Suprapubic skin (tissue), 4 donors: ENCODE data around the gene ERRFI1. TPM values are rescaled to one million over a fixed set of nuclear protein-coding genes. Genes with fewer than 3 reads are reported as not detected.

Experiments used
- DNase-seq, 2 donors: peaks; one replicate each; pipeline ENCODE4 v3.0.0-alpha.2; 2019; ENCODE audit warnings: low spot score in 2 of 2
- H3K27ac ChIP-seq: fragments of 200-600 bp; sonication (generic); one replicate; pipeline ENCODE4 v1.5.1; 2019
- H3K27me3 ChIP-seq: fragments of 200-600 bp; sonication (generic); one replicate; pipeline ENCODE4 v1.5.1; 2019
- H3K36me3 ChIP-seq: fragments of 200-600 bp; sonication (generic); one replicate; pipeline ENCODE4 v1.5.1; 2019
- H3K4me1 ChIP-seq: fragments of 200-600 bp; sonication (generic); one replicate; pipeline ENCODE4 v1.5.1; 2019
- H3K4me3 ChIP-seq: fragments of 200-600 bp; sonication (generic); one replicate; pipeline ENCODE4 v1.5.1; 2019; ENCODE audit warnings: mild to moderate bottlenecking
- H3K9me3 ChIP-seq: fragments of 200-600 bp; sonication (generic); one replicate; pipeline ENCODE4 v1.5.1; 2019
- CTCF ChIP-seq, 2 donors: fragments of 200-600 bp in 1 of 2; fragments of 450-650 bp in 1 of 2; sonication (generic) in 1 of 2; IDR thresholded peaks; one replicate each; pipeline ENCODE4 v1.5.1; 2016 to 2019; ENCODE audit warnings: antibody characterized with exemption in 2 of 2, mild to moderate bottlenecking in 1 of 2, moderate library complexity in 1 of 2
- EP300 ChIP-seq: sonication (generic); formaldehyde crosslinking; IDR thresholded peaks from one replicate; pipeline ENCODE4 v1.6.1; 2017; ENCODE audit warnings: antibody characterized with exemption
- POLR2A ChIP-seq, 2 donors: fragments of 450-650 bp; IDR thresholded peaks; one replicate each; pipeline ENCODE4 v1.6.1; 2017; ENCODE audit warnings: antibody characterized with exemption in 2 of 2, mild to moderate bottlenecking in 2 of 2, moderate library complexity in 2 of 2
- POLR2AphosphoS5 ChIP-seq, 3 donors: sonication (generic); formaldehyde crosslinking; IDR thresholded peaks; one replicate each; pipeline ENCODE4 v1.6.1; 2017; ENCODE audit warnings: antibody characterized with exemption in 3 of 3
- WGBS: methylation state at CpG from one replicate; pipeline ENCODE4 v1.1.5; 2018; 5-methylcytosine and 5-hydroxymethylcytosine counted together
- total RNA-seq, 4 donors: library from RNA; depleted of rRNA; stranded (reverse); fragments of >200 nt; gene quantifications; one replicate each; pipeline ENCODE4 v1.1.0, GENCODE V29; 2016

The ERRFI1 gene
- total RNA-seq, 4 donors from 2014 or later = 128 to 312 (median 262) TPM

GRCh38 chr1:8013800-8014199 lies 12.3 kb downstream of the ERRFI1 start:
- H3K9me3 ChIP-seq = no peaks in the 10 kb centered on the region
- H3K4me3 ChIP-seq = no peak overlapping the region
- peaks cover 42% of the 10 kb centered on the region for H3K36me3 ChIP-seq
- WGBS = 64% methylated on average over 6 of the region's 6 CpGs
- H3K4me1 ChIP-seq = peaks cover 70% of the 10 kb centered on the region
- TF ChIP-seq POLR2A (IDR thresholded peaks at IDR 0.05) (no peak), POLR2AphosphoS5 (IDR thresholded peaks at IDR 0.05) (no peak), EP300 (no peak), CTCF (IDR thresholded peaks at IDR 0.05) (no peak)
- H3K27me3 ChIP-seq = no peaks in the 10 kb centered on the region
- H3K27ac ChIP-seq = peak overlapping the region; percentile 0
- DNase-seq = no peak

GRCh38 chr1:8013399-8013798 lies 12.7 kb downstream of the ERRFI1 start:
- no peaks in the 10 kb centered on the region for H3K9me3 ChIP-seq
- no peak for DNase-seq
- no peak for TF ChIP-seq EP300
- no peak for TF ChIP-seq CTCF (IDR thresholded peaks at IDR 0.05)
- TF ChIP-seq POLR2AphosphoS5 (IDR thresholded peaks at IDR 0.05) = no peak
- TF ChIP-seq POLR2A (IDR thresholded peaks at IDR 0.05) = no peak
- H3K4me1 ChIP-seq = peaks cover 66% of the 10 kb centered on the region
- H3K27ac ChIP-seq = peak overlapping the region; percentile 0
- H3K4me3 ChIP-seq = no peak overlapping the region
- 93% methylated on average over 11 of the region's 11 CpGs for WGBS
- no peaks in the 10 kb centered on the region for H3K27me3 ChIP-seq
- peaks cover 42% of the 10 kb centered on the region for H3K36me3 ChIP-seq

GRCh38 chr1:8012955-8013354 lies 13.2 kb downstream of the ERRFI1 start:
- H3K9me3 ChIP-seq = no peaks in the 10 kb centered on the region
- H3K27ac ChIP-seq = peak overlapping the region; percentile 11
- TF ChIP-seq CTCF (IDR thresholded peaks at IDR 0.05) (no peak), EP300 (no peak), POLR2A (IDR thresholded peaks at IDR 0.05) (no peak), POLR2AphosphoS5 (IDR thresholded peaks at IDR 0.05) (no peak)
- H3K36me3 ChIP-seq = peaks cover 42% of the 10 kb centered on the region
- peaks cover 62% of the 10 kb centered on the region for H3K4me1 ChIP-seq
- 96% methylated on average over 4 of the region's 4 CpGs for WGBS
- H3K27me3 ChIP-seq = no peaks in the 10 kb centered on the region
- H3K4me3 ChIP-seq = no peak overlapping the region
- DNase-seq = no peak

DNA sequence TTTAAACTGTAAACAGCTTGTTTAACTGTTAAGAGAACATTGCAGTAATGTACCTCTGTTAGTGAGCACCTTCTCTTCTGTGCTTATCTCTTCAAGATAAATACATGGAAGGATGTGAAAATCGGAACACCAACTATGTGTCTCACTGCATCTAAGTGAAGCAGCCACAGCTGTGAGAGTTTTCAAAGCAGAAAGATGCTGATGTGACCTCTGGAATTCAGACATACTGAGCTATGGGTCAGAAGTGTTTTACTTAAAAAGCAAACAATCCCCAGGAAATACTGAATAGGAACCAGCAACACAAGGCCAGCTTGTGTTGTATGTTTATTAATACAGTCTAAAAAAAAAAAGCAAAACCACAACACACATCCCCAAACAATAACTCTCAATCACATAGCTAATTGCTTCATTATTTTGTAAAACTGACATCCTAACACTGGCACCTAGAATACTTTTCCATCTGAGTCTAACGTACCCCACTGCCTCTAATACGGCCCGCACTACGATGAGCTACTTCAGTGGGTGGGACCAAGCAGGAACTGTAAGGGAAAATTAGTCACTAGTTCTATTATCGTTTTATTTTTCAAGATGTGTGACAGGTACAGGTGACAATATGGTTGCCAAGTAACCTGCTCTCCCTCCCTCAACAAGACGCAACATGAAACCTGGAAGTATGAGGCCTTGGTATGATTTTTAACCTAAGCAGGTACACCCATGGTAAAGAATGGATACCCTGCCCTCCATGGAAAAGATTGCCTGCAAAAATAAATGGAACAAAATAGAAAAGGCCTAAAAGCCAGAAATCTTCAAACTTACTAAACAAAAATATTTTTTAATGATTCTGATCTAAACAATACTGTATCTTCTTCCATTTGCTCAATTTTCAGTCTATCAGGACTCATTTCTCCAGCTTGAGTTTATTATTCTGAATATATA lies 13.9 kb downstream of the ERRFI1 start:
- H3K36me3 ChIP-seq = peaks cover 42% of the 10 kb centered on the region
- TF ChIP-seq CTCF (IDR thresholded peaks at IDR 0.05) = no peak
- TF ChIP-seq POLR2A (IDR thresholded peaks at IDR 0.05) = no peak
- no peak for TF ChIP-seq EP300
- TF ChIP-seq POLR2AphosphoS5 (IDR thresholded peaks at IDR 0.05) = no peak
- DNase-seq = no peak
- no peaks in the 10 kb centered on the region for H3K9me3 ChIP-seq
- H3K27me3 ChIP-seq = no peaks in the 10 kb centered on the region
- H3K4me3 ChIP-seq = no peak overlapping the region
- WGBS = 64% methylated on average over 7 of the region's 7 CpGs
- peaks cover 60% of the 10 kb centered on the region for H3K4me1 ChIP-seq
- H3K27ac ChIP-seq = peak overlapping the region; percentile 11

- peaks cover 56% of the 10 kb centered on the region for H3K4me1 ChIP-seq
- H3K4me3 ChIP-seq = no peak overlapping the region
- DNase-seq = no peak
- H3K27ac ChIP-seq = no peak overlapping the region
- H3K36me3 ChIP-seq = peaks cover 42% of the 10 kb centered on the region
- no peaks in the 10 kb centered on the region for H3K9me3 ChIP-seq
- TF ChIP-seq POLR2A (IDR thresholded peaks at IDR 0.05) (no peak), POLR2AphosphoS5 (IDR thresholded peaks at IDR 0.05) (no peak), EP300 (no peak), CTCF (IDR thresholded peaks at IDR 0.05) (no peak)
- no peaks in the 10 kb centered on the region for H3K27me3 ChIP-seq
- 67% methylated on average over 4 of the region's 4 CpGs for WGBS
These were observed 15.1 kb downstream of the ERRFI1 start for GRCh38 chr1:8011016-8011415.
